ENCODE results near the gene WDR64. TPM values are rescaled to one million over a fixed set of nuclear protein-coding genes. Genes with fewer than 3 reads are reported as not detected.
"Not testable (repeated sequence)": the region's sequence is repeated elsewhere in the genome, so short reads cannot be mapped to it uniquely, and the experiment has no call there.

The WDR64 gene
- total RNA-seq, 4 donors from 2014 or later, result not detected

DNA sequence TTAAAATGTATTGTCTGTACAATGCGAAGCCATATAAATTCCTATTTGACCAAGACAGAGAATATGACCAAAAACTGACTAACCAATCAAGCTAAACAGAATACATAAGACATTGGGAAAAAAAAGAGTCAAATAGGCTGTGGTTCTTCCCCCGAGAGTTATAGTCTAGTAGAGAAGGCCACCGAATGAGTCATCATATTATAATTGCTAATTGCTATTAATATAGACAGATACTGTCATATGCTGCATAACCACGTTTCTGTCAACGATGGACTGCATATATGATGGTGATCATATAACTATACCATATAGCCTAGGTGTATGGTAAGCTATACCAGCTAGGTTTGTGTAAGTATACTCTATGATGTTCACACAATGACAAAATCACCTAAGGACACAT, 82.5 kb downstream of the WDR64 start:
- ATAC-seq (ENCODE audit: low FRiP score), result no peak
- DNase-seq (ENCODE audit: low spot score), result no peak
- TF ChIP-seq, protein P1, sequence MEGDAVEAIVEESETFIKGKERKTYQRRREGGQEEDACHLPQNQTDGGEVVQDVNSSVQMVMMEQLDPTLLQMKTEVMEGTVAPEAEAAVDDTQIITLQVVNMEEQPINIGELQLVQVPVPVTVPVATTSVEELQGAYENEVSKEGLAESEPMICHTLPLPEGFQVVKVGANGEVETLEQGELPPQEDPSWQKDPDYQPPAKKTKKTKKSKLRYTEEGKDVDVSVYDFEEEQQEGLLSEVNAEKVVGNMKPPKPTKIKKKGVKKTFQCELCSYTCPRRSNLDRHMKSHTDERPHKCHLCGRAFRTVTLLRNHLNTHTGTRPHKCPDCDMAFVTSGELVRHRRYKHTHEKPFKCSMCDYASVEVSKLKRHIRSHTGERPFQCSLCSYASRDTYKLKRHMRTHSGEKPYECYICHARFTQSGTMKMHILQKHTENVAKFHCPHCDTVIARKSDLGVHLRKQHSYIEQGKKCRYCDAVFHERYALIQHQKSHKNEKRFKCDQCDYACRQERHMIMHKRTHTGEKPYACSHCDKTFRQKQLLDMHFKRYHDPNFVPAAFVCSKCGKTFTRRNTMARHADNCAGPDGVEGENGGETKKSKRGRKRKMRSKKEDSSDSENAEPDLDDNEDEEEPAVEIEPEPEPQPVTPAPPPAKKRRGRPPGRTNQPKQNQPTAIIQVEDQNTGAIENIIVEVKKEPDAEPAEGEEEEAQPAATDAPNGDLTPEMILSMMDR (IDR thresholded peaks at IDR 0.05), result no peak

DNA sequence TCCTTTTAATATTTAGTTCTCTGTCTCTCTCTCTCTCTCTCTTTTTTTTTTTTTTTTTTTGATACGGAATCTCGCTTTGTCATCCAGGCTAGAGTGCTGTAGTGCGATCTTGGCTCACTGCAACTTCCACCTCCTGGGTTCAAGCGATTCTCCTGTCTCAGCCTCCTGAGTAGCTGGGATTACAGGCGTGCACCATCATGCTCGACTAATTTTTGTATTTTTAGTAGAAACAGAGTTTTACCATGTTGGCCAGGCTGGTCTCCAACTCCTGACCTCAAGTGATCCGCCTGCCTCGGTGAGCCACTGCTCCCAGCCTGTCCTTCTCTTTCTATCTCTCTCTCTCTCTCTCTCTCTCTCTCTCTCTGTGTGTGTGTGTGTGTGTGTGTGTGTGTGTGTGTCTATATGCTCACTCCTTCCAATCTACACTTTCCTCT, 83.4 kb downstream of the WDR64 start:
- ATAC-seq (ENCODE audit: low FRiP score); DNase-seq (ENCODE audit: low spot score): not testable (repeated sequence)

DNA sequence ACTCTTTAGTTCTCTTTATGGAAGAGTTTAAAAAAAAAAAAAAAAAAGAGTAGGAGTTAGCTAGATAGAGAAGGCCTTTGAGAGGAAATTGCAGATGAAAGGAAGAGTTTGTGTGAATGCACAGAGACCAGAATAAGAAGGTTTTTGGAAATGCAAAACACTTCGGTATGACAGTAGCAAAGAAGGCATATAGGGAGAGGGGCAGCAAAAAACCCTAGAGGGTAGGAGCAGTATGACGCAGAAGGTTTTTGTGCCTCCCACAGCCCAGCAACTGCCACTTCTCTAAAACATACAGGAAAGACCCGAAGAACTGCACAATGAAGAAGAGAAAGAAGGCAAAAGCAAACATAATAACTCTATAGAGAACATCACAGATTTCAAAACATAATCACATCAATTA, 84.3 kb downstream of the WDR64 start:
- no peak for ATAC-seq (ENCODE audit: low FRiP score)
- TF ChIP-seq, protein P1 (IDR thresholded peaks at IDR 0.05), result no peak
- DNase-seq (ENCODE audit: low spot score), result no peak

DNA sequence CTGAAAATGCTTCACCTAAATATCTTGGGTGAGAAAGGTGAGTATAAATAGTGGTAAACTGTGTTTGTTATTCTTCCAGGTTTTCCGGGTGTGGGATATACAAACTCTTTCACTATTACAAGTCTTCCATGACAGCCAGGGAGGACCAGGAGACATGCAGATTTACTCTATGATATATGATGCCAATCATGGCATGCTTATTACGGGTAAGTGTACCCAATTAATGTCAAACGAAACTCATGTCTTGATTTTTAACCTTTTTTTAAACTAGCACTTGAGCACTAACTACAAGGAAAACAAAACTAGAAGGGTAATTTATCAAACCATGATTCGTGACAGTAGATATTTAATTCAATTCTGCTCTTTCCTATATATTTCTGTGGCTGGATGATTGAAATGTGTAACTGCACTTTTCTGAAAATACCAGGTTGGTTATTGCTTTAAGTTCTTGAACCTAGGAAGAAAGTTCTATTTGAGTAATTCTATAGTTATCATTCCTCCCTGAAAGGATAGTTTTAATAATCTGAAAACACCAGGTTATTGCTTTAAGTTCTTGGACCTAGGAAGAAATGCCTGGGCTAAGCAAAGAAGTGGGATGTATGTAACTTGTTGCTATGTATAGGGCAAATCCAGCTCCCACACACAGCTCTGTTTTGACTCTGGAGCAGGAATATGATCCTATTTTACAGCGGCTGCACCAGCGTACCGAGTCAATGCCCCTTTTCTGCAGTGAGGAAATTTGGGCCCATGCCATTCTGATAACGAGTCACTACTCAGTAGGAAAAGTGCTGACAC, 86.4 kb downstream of the WDR64 start:
- ATAC-seq (ENCODE audit: low FRiP score) (no peak), DNase-seq (ENCODE audit: low spot score) (no peak)
- TF ChIP-seq, protein P1 (IDR thresholded peaks at IDR 0.05), result no peak

DNA sequence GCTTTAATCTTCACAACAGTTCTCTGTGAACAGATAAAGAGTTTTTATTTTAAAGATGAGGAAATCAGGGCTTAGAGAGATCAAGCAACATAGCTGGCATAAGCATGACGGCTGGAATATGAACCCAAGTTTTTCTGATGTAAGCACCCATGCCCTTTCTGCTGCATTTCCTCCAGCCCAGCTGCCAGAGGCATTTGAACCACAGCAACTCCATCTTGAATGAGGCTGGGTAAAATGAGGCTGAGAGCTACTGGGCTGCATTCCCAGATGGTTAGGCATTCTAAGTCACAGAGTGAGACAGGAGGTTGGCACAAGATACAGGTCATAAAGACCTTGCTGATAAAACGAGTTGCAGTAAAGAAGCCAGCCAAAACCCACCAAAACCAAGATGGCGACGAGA, 90.0 kb downstream of the WDR64 start:
- ATAC-seq (ENCODE audit: low FRiP score) (no peak), DNase-seq (ENCODE audit: low spot score) (no peak)
- TF ChIP-seq, protein P1 (IDR thresholded peaks at IDR 0.05), result no peak

DNA sequence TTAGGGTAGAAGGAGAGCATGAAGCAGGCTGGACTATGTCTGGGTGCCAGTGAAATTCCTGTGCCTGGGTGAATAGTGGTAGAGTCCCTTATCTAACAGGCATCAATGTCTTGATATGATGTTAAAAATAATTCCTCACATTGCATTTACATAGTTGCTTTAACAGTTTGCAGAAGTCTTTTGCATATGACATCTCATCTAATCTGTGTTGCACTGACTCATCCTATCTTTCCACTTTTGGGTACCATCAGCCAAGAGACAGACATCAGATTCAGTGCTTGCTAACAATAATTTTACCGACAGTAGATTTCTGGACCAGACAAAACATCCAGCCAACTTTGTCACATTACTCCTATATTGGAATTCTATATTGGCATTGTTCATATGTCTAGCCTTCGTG, 92.5 kb downstream of the WDR64 start:
- no peak for ATAC-seq (ENCODE audit: low FRiP score)
- no peak for DNase-seq (ENCODE audit: low spot score)
- TF ChIP-seq, protein P1 (IDR thresholded peaks at IDR 0.05), result no peak

DNA sequence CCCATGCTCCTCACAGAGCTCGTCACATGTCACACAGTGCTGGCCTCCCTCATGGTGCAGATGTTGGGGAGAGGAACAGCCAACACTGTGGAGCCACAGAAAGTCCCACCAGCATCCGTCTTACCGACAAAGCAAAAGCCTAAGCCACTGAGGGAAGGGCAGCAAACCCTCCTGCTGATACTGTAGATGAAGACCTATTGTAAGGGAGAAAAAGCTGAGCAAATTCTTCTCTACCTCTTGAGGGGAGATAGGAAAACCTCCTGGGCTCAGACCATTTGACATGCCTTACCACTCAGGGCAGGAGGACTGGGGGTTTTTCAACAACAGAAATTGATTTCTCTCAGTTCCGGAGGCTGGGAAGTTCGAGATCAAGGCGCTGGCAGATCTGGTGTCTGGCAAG, 95.9 kb downstream of the WDR64 start:
- DNase-seq (ENCODE audit: low spot score) (no peak), ATAC-seq (ENCODE audit: low FRiP score) (no peak)
- TF ChIP-seq, protein P1 (IDR thresholded peaks at IDR 0.05), result no peak
